Effector memory CD8-positive, alpha-beta T cell (primary cell): Measurements from ENCODE around the gene YPEL1.
"Not testable (repeated sequence)": the region's sequence is repeated elsewhere in the genome, so short reads cannot be mapped to it uniquely, and the experiment has no call there.

Experiments
- ATAC-seq: fragments of 150-1000 bp; cut with Tn5 transposase; replicated peaks from 2 replicates; pipeline ENCODE4 v1.10.0; 2021; ENCODE audit warnings: mild to moderate bottlenecking, moderate library complexity
- DNase-seq, 3 experiments: peaks; one replicate each; pipeline ENCODE4 v3.0.0; 2021
- H3K27ac Mint-ChIP-seq, 2 donors: one replicate each; pipeline ENCODE4 v1.8.0; 2022; ENCODE audit warnings: mild to moderate bottlenecking in 2 of 2, mixed read lengths in 2 of 2, moderate library complexity in 2 of 2
- H3K27me3 Mint-ChIP-seq, 2 donors: one replicate each; pipeline ENCODE4 v1.8.0; 2022; ENCODE audit warnings: mixed read lengths in 2 of 2
- H3K36me3 Mint-ChIP-seq: one replicate; pipeline ENCODE4 v1.8.0; 2022; ENCODE audit warnings: mild to moderate bottlenecking, moderate library complexity, mixed read lengths; ENCODE audit not compliant: insufficient read depth
- H3K4me1 Mint-ChIP-seq, 2 donors: one replicate each; pipeline ENCODE4 v1.8.0; 2022; ENCODE audit warnings: low read depth in 2 of 2, mixed read lengths in 2 of 2
- H3K4me3 Mint-ChIP-seq, 2 donors: one replicate each; pipeline ENCODE4 v1.8.0; 2022; ENCODE audit warnings: mild to moderate bottlenecking in 2 of 2, mixed read lengths in 2 of 2, moderate library complexity in 2 of 2
- H3K9me3 Mint-ChIP-seq, 2 donors: one replicate each; pipeline ENCODE4 v1.8.0; 2022; ENCODE audit warnings: mixed read lengths in 2 of 2

Gene YPEL1

GRCh38 chr22:21739828-21740377 lies 4.3 kb upstream of the YPEL1 start:
- ATAC-seq (no peak), DNase-seq (no peak)
- H3K36me3 Mint-ChIP-seq, result peaks cover 5% of the 10 kb centered on the region
- H3K9me3 Mint-ChIP-seq, result no peaks in the 10 kb centered on the region
- H3K27ac Mint-ChIP-seq, result peak overlapping the region in 1 of 2 donors; percentile 46
- no peak overlapping the region for H3K4me3 Mint-ChIP-seq
- no peaks in the 10 kb centered on the region for H3K27me3 Mint-ChIP-seq
- peaks cover 3 to 16% of the 10 kb centered on the region in 2 donors for H3K4me1 Mint-ChIP-seq

GRCh38 chr22:21738966-21739365 lies 3.4 kb upstream of the YPEL1 start:
- H3K9me3 Mint-ChIP-seq, result no peaks in the 10 kb centered on the region
- no peak overlapping the region for H3K4me3 Mint-ChIP-seq
- DNase-seq (no peak), ATAC-seq (no peak)
- H3K4me1 Mint-ChIP-seq, result peaks cover 13 to 23% of the 10 kb centered on the region in 2 donors
- H3K27ac Mint-ChIP-seq, result peak overlapping the region in 1 of 2 donors; percentile 9
- H3K36me3 Mint-ChIP-seq, result peaks cover 5% of the 10 kb centered on the region
- H3K27me3 Mint-ChIP-seq, result no peaks in the 10 kb centered on the region

DNA sequence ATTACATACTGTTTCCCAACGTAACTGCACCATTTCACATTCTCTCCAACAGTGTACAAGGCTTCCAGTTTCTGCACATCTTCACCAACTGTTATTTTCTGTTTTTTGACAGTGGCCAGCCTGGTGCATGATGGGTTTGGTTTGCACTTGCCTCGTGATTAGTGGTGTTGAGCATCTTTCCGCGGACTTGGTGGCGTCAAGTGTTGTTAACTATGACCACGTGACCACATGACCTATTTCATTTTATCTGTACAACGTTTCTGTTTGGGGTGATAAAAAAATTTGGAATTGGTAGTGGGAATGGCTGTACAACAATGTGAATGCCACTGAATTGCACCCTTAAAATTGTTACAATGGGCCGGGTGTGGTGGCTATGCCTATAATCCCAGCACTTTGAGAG lies 2.5 kb upstream of the YPEL1 start:
- DNase-seq (no peak), ATAC-seq (no peak)
- Mint-ChIP-seq H3K4me3 (no peak overlapping the region), H3K27ac (no peak overlapping the region), H3K9me3 (no peaks in the 10 kb centered on the region), H3K27me3 (no peaks in the 10 kb centered on the region), H3K4me1 (peaks cover 22 to 31% of the 10 kb centered on the region in 2 donors), H3K36me3 (peaks cover 5% of the 10 kb centered on the region)

DNA sequence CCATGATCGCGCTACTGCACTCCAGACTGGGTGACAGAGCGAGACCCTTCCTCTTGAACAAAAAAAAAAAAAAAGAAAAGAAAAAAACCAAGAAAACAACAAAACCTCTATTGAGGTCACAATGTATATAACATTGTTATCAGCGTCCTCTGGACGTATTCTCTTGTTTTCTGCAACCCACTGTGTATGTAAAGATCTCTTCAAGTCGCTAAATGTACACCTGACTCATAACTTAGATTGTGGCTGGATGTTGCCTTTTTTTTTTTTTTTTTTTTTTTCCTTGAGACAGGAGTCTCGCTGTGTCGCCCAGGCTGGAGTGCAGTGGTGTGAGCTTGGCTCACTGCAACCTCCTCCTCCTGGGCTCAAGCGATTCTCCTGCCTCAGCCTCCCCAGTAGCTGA lies 1.4 kb upstream of the YPEL1 start:
- no peak for ATAC-seq
- peak overlapping the region in 1 of 2 donors; percentile 51 for H3K4me3 Mint-ChIP-seq
- no peak overlapping the region for H3K27ac Mint-ChIP-seq
- DNase-seq, result no peak
- H3K4me1 Mint-ChIP-seq, result peaks cover 28 to 31% of the 10 kb centered on the region in 2 donors
- peaks cover 5% of the 10 kb centered on the region for H3K36me3 Mint-ChIP-seq
- H3K9me3 Mint-ChIP-seq, result no peaks in the 10 kb centered on the region
- no peaks in the 10 kb centered on the region for H3K27me3 Mint-ChIP-seq

GRCh38 chr22:21736084-21736642 lies 569 bp upstream of the YPEL1 start:
- Mint-ChIP-seq H3K27ac (no peak overlapping the region), H3K36me3 (peaks cover 5% of the 10 kb centered on the region), H3K27me3 (no peaks in the 10 kb centered on the region), H3K4me3 (peak overlapping the region; percentile 93), H3K4me1 (peaks cover 31 to 33% of the 10 kb centered on the region in 2 donors), H3K9me3 (no peaks in the 10 kb centered on the region)
- peak; percentile 2 for ATAC-seq
- no peak for DNase-seq

- no peak for ATAC-seq
- Mint-ChIP-seq H3K36me3 (peaks cover 3% of the 10 kb centered on the region), H3K9me3 (no peaks in the 10 kb centered on the region), H3K4me1 (peaks cover 33 to 42% of the 10 kb centered on the region in 2 donors), H3K27me3 (no peaks in the 10 kb centered on the region), H3K27ac (peak overlapping the region; percentile 88 to 95), H3K4me3 (peak overlapping the region; percentile 93)
- DNase-seq, result no peak
Observed at GRCh38 chr22:21734540-21735199, 924 bp downstream of the YPEL1 start.

- ATAC-seq, result no peak
- DNase-seq, result no peak
- Mint-ChIP-seq H3K9me3 (no peaks in the 10 kb centered on the region), H3K4me3 (peak overlapping the region in 1 of 2 donors; percentile 35), H3K27me3 (no peaks in the 10 kb centered on the region), H3K4me1 (peaks cover 38 to 56% of the 10 kb centered on the region in 2 donors), H3K36me3 (peaks cover 13% of the 10 kb centered on the region), H3K27ac (peak overlapping the region; percentile 8 to 33)
Observed at GRCh38 chr22:21731503-21731902, 4.1 kb downstream of the YPEL1 start.

DNA sequence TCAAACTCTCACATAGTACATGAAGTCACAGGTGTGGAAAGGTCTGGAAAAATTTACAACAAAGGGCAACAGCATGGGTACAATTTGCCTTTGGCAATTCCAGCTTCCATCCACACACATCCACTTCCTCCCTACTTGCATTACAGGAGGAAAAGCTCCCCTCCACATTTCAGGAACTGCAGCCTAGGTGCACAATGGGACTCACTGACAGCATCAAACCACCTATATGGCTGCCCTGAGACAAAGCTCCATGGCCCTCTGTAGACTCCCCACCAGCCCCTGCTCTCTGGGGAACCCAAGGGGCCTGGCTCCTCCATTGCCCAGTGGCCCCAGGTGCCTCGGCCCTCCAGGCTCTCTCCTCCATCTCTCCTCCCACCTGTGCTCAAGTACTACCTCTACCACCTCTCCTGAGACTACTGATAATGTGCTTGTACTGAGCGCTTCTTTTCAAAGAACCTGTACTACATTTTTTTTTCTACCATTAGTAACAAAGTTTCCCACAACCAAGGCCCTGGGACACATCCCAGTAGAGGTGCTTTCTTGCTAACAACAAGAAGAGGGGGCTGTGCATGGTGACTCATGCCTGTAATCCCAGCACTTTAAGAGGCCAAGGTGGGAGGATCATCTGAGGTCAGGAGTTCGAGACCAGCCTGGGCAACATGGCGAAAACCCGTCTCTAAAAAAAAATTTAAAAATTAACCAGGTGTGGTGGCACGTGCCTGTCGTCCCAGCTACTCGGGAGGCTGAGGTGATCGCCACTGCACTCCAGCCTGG lies 4.9 kb downstream of the YPEL1 start:
- Mint-ChIP-seq H3K4me1 (peaks cover 39 to 57% of the 10 kb centered on the region in 2 donors), H3K27me3 (no peaks in the 10 kb centered on the region), H3K36me3 (peaks cover 13% of the 10 kb centered on the region), H3K4me3 (peak overlapping the region in 1 of 2 donors; percentile 35), H3K27ac (peak overlapping the region in 1 of 2 donors; percentile 33), H3K9me3 (no peaks in the 10 kb centered on the region)
- ATAC-seq (no peak), DNase-seq (no peak)

DNA sequence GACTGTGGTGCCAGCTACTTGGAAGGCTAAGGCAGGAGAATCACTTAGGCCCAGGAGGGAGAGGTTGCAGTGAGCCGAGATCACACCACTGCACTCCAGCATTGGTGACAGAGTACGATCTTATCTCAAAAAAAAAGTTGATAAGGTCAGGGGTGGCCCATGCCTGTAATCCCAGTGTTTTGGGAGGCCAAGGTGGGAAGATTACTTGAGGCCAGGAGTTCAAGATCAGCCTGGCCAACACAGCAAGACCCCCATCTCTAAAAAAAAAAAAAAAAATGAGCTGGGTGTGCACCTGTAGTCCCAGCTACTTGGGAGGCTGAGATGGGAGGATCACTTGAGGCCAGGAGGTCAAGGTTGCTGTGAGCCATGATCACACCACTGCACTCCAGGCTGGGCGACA lies 6.4 kb downstream of the YPEL1 start:
- not testable (repeated sequence) for H3K27me3 Mint-ChIP-seq, H3K4me3 Mint-ChIP-seq, H3K9me3 Mint-ChIP-seq, ATAC-seq, DNase-seq, H3K27ac Mint-ChIP-seq
- Mint-ChIP-seq H3K36me3 (peaks cover 21% of the 10 kb centered on the region), H3K4me1 (peaks cover 30 to 50% of the 10 kb centered on the region in 2 donors)

DNA sequence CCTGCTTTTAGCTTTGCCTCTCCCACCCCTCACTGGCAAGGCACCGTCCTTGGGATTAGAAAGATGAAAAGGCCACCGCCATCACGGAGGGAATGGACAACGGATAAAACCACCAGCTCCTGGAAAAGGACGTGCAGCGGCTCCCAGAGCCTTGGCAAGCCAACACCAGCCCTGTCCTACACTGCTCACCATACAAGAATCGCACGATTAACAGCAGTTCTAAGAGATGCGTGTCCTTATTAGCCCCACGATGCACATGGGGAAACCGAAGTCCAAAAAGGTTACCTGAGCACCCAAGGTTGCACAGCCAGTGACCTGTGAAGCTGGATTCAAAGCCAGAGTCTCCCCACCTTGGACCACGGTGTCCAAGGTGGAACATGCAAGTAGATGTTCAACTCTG lies 7.3 kb downstream of the YPEL1 start:
- no peak for ATAC-seq
- Mint-ChIP-seq H3K9me3 (no peaks in the 10 kb centered on the region), H3K27ac (no peak overlapping the region)

GRCh38 chr22:21727768-21728167 lies 7.8 kb downstream of the YPEL1 start:
- no peak for ATAC-seq
- Mint-ChIP-seq H3K4me3 (no peak overlapping the region), H3K27ac (no peak overlapping the region), H3K36me3 (peaks cover 27% of the 10 kb centered on the region), H3K9me3 (no peaks in the 10 kb centered on the region), H3K4me1 (peaks cover 21 to 37% of the 10 kb centered on the region in 2 donors), H3K27me3 (no peaks in the 10 kb centered on the region)
- DNase-seq, result no peak

More for the DNA sequence above, 7.3 kb downstream of the YPEL1 start:
- Mint-ChIP-seq H3K27me3 (no peaks in the 10 kb centered on the region), H3K36me3 (peaks cover 27% of the 10 kb centered on the region), H3K4me1 (peaks cover 21 to 41% of the 10 kb centered on the region in 2 donors), H3K4me3 (no peak overlapping the region)
- DNase-seq, result no peak

DNA sequence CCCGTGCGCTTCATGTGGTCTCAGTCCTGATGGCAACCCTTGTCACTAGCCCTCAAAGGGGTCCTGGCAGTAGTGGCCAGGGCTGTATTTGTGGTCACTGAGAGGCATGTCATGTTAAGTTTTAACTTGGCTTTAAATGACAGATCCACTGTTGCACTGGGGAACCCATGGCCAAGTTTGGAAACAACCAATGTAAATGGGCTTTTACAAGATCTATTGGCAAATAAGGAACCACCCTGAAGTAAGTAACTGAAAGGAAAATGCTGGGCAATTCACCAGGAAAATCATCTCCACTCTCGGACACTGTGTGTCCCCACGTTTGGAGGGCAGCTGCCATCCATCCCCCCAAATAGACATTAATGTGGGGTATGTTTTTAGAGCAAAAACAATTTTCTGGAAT lies 8.4 kb downstream of the YPEL1 start:
- Mint-ChIP-seq H3K4me3 (peak overlapping the region in 1 of 2 donors; percentile 56), H3K9me3 (no peaks in the 10 kb centered on the region), H3K4me1 (peaks cover 21 to 35% of the 10 kb centered on the region in 2 donors), H3K27ac (no peak overlapping the region), H3K36me3 (peaks cover 27% of the 10 kb centered on the region), H3K27me3 (no peaks in the 10 kb centered on the region)
- ATAC-seq, result no peak
- DNase-seq, result no peak

DNA sequence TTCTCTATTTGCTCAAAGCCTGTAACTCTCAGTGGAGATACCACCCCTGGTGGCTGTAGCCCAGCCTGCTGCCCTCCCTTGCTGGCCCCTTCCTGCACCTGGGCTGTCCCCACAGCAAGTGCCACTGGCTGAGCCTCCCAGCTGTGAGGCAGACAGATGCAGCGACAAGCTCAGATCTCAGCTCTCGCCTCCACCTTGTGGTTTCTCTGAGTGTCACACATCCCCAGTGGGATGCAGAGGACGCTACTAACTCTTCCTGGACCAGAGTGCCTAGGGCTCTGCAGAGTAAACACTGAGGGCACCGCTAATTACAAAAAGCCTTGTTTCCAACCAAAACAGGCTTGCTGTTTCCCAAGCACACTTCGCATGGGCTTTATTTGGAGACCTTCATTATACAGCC lies 8.9 kb downstream of the YPEL1 start:
- H3K4me1 Mint-ChIP-seq, result peaks cover 21 to 33% of the 10 kb centered on the region in 2 donors
- H3K36me3 Mint-ChIP-seq, result peaks cover 27% of the 10 kb centered on the region
- peak overlapping the region; percentile 56 for H3K4me3 Mint-ChIP-seq
- ATAC-seq, result peak; percentile 99
- DNase-seq, result peak; percentile 45 to 52 (median 48)
- H3K27me3 Mint-ChIP-seq, result no peaks in the 10 kb centered on the region
- H3K27ac Mint-ChIP-seq, result peak overlapping the region in 1 of 2 donors; percentile 79
- no peaks in the 10 kb centered on the region for H3K9me3 Mint-ChIP-seq
